HG02885 (cell line): ENCODE results near the gene FGF21.
"Not testable (repeated sequence)": the region's sequence is repeated elsewhere in the genome, so short reads cannot be mapped to it uniquely, and the experiment has no call there.

Source experiments
- ATAC-seq: cut with Tn5 transposase; IDR thresholded peaks from one replicate; pipeline ENCODE4 v1.9.1; 2021; ENCODE audit warnings: mild to moderate bottlenecking; ENCODE audit not compliant: unreplicated experiment, poor library complexity

The FGF21 gene

DNA sequence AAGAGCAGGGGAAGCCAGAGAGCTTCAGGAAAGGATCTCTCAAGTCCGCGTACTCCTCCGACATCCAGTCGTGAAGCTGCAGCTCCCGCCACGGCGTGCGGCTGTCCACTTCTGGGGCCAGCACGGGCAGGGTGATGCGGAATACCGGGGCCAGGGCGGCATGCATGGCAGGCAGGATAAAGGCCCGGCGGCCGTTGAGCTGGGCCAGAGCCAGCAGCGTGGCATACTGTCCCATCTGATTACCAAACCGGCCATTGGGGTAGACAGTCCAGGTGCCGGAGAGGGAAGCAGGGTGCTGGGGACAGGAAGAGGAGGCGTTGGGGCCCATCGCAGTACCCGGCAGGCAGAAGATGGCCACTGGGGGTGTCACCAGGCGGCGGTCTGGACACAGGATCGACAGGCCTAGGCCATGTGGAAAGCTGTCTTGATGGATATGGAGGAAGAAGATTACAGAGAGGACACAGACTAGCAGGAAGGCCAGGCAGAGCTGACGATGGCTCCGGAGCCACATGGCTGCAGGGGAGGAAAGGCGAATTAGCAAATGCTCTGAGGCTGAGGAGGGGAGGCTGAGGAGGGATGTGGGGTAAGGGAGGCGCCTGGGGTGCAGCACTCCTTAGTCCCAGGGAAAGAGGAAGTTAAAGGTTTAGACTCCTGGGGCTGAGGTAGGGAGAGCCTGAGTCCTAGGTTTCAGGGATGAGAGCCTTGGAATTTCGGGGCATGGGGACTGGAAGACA is 4.4 kb upstream of the FGF21 start:
- ATAC-seq = no peak

DNA sequence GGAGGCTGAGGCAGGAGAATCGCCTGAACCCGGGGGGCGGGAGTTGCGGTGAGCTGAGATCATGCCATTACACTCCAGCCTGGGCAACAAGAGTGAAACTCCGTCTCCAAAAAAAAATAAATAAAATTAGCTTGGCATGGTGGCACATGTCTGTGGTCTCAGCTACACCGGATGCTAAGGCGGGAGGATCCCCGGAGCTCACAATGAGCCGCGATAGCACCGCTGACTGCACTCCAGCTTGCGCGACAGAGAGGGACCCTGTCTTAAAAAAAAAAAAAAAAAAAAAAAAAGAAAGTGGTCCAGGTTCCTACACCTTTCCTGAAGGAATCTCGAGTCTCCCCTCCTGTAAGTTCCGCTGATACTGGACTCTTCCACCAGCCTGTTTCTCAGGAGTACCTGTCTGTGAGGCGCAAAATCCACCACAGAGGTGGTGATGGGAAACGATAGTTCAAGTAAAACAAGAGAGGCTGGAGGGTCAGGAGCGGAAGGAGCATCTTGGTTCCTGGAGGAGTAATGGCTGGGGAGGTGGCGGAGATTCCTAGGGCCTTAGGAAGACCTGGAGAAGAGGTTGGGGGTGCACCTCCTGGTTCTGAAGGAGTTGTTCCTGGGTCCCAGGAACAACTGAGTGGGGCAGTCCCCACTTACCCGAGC is 3.4 kb upstream of the FGF21 start:
- no peak for ATAC-seq

GRCh38 chr19:48752496-48753365 is 2.6 kb upstream of the FGF21 start, which contains the start of gene FUT1:
Gene FUT1 (minus strand): TSS chr19:48752641. CDS start chr19:48751281, 1,360 bp downstream.
- ATAC-seq = no peak

- no peak for ATAC-seq
Measured at GRCh38 chr19:48755787-48756186, 463 bp downstream of the FGF21 start.

DNA sequence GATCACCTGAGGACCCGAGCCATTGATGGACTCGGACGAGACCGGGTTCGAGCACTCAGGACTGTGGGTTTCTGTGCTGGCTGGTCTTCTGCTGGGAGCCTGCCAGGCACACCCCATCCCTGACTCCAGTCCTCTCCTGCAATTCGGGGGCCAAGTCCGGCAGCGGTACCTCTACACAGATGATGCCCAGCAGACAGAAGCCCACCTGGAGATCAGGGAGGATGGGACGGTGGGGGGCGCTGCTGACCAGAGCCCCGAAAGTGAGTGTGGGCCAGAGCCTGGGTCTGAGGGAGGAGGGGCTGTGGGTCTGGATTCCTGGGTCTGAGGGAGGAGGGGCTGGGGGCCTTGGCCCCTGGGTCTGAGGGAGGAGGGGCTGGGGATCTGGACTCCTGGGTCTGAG is 888 bp downstream of the FGF21 start:
- ATAC-seq = no peak

DNA sequence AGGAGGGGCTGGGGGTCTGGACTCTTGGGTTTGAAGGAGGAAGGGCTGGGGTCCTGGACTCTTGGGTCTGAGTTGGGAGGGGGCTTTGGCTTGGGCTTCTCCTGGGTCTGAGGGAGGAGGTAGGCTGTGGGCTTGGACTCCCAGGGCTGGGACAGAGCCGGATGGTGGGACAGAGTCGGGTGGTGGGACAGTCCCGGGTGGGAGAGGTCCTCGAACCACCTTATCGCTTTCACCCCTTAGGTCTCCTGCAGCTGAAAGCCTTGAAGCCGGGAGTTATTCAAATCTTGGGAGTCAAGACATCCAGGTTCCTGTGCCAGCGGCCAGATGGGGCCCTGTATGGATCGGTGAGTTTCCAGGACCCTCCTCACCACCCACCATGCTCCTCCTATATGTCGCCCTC is 1.4 kb downstream of the FGF21 start:
- ATAC-seq = no peak

GRCh38 chr19:48757089-48757675 is 1.9 kb downstream of the FGF21 start:
- no peak for ATAC-seq

- no peak for ATAC-seq
Measured at GRCh38 chr19:48757741-48758144, 2.4 kb downstream of the FGF21 start.

- ATAC-seq = no peak
Measured at GRCh38 chr19:48760504-48761205, 5.3 kb downstream of the FGF21 start.

- not testable (repeated sequence) for ATAC-seq
Measured at GRCh38 chr19:48765816-48766215, 10.5 kb downstream of the FGF21 start.

DNA sequence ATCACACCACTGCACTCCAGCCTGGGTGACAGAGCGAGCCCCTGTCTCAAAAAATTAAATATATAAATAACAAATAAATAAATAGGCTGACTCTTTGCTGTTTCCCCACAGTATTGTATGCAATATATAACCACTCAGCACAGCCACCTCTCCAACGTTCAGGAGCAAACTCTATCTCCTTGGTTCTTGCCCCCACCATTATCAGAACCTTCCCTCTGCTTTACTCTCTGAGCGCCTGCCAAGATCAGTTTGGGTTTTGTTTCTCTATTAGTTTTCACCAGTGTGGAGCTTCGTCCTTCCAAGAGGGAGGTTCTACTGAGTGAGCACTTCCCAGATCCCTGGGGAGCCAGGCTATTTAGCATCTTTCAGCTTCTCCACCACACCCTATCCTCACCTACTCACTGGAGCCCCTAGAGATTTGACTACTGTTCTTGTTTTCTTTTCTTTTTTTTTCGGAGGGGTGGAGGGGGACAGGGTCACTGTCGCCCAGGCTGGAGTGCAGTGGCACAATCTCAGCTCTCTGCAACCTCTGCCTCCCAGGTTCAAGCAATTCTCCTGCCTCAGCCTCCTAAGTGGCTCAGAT is 12.9 kb downstream of the FGF21 start:
- ATAC-seq = not testable (repeated sequence)

- no peak for ATAC-seq
Measured at GRCh38 chr19:48768994-48769713, 13.8 kb downstream of the FGF21 start.

DNA sequence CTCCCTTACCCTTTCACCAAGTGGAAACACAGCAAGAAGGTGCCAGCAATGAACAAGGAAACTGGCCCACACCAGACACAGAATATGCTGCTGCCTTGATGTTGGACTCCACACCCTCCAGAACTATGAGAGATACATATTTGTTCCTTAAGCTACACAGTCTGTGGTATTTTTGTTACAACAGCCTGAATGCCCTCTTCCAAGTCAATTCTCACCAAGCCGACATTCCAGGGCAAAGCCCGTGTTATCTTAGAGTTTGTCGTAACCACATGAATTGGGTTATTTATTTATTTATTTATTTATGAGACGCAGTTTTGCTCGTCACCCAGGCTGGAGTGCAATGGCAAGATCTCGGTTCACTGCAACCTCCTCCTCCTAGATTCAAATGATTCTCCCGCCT is 14.9 kb downstream of the FGF21 start:
- ATAC-seq = no peak

GRCh38 chr19:48770734-48771472 is 15.6 kb downstream of the FGF21 start:
- no peak for ATAC-seq

GRCh38 chr19:48772503-48772953 is 17.2 kb downstream of the FGF21 start:
- ATAC-seq = no peak

GRCh38 chr19:48777139-48777538 is 21.8 kb downstream of the FGF21 start:
- ATAC-seq = no peak

GRCh38 chr19:48777720-48778119 is 22.4 kb downstream of the FGF21 start:
- ATAC-seq = no peak

GRCh38 chr19:48779636-48780035 is 24.3 kb downstream of the FGF21 start:
- ATAC-seq = no peak
